ENCODE results near the gene MED27.
"Not testable (repeated sequence)": the region's sequence is repeated elsewhere in the genome, so short reads cannot be mapped to it uniquely, and the experiment has no call there.

Gene MED27

GRCh38 chr9:131963072-131964030, 116.3 kb downstream of the MED27 start:
- no peak for DNase-seq (ENCODE audit: low spot score)

DNA sequence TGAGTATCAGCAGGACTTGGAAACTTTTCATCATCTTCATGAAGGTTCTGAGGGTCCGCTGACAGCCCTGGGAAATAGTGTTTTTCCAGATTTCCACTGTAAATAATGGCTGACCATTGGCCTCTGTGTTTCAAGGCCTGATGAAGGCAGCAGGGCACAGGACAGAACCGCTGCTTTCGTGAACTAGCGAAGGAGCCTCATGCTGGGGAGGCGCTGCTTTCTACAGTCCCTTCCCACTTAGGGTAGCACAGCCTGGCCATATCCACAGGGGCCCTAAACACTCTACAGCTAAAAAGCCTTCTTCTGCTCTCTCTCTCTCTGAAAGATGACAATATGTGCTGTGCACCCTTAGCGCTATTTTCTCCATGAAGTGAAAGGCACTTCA, 118.2 kb downstream of the MED27 start:
- no peak for DNase-seq (ENCODE audit: low spot score)

DNA sequence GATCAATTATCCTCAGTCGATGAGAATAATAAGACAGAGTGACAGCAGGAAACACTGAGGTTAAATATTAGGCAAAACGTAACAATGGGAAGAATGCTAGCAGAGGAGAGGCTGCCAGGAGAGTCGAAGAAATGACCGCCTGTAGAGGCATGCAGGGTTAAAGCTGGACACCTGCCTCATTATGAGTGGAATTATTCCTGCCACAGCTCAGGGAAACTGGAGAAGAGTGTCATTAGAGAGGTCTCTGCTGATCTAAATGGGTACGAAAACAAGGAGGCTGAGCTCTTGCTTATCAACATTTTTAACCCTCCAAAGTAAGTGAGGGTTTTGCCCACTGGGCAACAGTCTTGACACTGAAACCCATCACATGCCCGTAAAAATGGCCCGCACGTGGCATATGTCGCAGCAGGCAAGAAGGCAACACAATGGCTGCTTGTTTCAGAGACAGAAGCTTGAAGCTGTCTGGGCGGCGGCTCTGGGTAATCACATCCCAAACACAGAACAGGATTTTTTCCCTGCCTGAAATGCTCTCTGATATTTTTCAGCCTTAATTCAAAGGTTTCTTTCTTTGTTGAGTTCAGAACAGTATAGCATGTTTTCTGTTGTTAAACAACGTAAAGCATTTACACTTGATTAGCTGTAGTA, 118.7 kb downstream of the MED27 start:
- no peak for DNase-seq (ENCODE audit: low spot score)

DNA sequence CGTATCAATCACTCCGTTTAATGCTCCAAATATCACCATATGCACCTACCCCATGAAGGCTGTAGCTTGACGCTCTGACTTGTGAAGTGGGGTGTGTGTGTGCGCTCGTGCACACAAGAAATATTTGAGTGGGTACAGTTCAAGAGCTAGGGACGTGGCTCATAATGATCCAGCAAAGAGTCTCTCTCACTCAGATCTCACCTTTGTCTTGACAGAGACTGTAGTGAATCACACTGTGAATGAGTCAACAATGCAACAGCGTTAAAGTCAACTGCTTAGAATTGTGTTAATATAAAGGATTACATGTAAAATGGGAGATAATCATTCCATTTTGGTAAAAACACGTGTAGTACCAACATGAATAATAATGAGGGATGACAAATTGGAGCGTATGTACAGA, 119.4 kb downstream of the MED27 start:
- no peak for DNase-seq (ENCODE audit: low spot score)

DNA sequence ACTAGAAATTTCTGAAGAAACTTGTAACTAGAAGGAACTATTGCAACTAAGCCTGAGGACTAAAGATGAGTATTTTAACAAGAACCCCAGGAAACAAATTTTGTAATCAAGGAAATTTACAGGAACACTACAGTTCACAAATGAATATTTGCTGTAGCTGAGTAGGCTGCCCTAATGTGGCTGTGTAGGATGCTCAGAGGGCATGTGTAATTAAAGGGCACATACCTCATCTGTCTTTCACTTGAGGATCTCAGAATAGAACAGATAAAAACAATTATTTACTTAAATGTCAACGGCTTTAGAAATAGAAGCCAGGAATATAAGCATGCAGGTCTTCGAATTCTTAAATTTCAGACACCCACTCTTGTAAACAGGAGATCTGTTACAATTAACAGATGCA, 119.8 kb downstream of the MED27 start:
- DNase-seq (ENCODE audit: low spot score): no peak

- DNase-seq (ENCODE audit: low spot score): no peak
Observed at GRCh38 chr9:131959056-131959455, 120.6 kb downstream of the MED27 start.

DNA sequence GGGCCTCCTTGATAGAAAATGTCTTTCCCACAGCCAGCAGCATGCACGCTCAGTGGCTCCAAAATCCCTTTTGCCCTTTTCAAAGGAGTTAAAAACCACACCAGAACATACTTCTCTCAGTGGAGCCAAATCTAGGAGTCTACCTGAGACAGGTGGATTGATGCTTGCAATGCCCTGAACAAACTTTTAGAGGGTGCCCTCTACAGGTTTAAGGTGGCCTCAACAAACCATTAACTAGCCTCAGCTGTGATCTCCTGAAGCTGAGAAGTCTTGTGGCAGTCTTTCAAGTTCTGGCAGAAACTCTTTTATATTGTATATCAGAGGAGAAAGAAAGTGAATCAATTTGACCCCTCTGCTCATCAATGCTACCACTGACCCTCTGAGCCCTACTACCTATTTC, 125.4 kb downstream of the MED27 start:
- peak; percentile 14 for DNase-seq (ENCODE audit: low spot score)

DNA sequence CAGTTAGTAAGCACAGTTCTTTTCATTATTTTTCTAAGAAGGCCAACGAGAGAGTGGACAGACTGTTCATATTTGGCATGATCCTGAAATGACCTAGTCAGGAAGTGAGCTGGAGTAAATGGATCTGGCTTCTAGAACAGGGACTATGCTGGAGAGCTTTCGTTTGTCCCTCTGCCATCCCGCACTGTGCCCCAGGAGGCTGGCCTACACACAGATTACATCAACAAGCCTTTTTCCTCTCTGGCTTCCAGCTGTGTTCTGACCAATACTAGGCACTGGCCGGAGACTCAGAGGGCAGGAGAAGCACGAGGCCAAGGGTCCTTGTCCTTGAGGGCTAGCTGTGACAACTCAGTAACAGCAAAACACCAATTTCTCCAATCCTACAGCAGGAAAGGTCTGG, 127.8 kb downstream of the MED27 start:
- DNase-seq (ENCODE audit: low spot score): no peak

DNA sequence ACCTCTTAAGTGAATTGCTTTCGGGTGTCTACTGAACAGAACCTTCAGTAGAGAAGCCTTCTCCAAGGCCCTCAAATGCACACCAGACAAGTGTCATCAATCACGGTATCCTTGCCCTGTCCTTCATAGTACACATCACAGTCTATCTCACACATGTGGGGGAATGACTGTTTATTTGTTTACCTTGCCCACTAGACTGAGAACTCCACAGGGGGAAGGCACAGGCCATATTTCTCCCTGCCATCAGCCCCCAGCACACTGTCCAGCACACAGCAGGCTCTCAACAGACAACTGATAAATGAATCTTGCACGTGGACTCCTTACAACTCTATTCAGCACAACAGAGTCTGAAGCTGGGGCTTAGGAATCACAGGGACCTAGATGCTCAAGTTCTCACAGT, 128.5 kb downstream of the MED27 start:
- no peak for DNase-seq (ENCODE audit: low spot score)

DNA sequence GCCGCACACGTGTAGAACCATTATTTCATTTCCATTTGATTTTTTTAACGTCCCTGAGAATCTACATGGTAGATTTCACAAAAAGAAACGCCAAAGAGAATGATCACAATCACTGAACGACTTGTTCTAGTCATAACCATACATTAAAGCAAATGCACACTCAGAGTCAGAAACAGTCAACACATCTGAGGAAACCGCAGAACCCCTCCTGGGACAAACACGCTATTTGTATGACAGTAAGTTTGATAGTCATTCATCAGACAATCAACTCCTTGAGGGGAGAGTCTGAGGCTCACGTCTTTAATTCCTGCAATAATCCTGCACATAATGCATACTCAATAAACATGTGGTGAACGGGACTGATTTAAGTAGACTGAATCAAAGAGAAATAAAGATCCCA, 129.2 kb downstream of the MED27 start:
- no peak for DNase-seq (ENCODE audit: low spot score)

DNA sequence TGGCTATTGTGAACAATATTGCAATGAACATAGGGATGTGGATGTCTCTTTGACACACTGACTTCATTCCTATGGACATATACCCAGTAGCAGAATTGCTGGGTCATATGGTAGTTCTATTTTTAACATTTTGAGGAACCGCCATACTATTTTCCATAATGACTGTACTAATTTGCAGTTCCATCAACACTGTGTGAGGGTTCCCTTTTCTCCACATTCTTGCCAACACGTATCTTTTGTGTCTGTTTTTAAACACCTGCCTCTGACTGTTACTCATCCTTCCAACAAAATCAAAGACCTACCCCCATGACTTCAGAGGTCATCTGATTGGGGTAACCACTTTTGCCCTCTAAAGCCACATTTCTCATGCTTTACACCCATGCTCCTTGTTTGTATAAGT, 133.5 kb downstream of the MED27 start:
- DNase-seq (ENCODE audit: low spot score): no peak

GRCh38 chr9:131943351-131943841, 136.3 kb downstream of the MED27 start:
- DNase-seq (ENCODE audit: low spot score): no peak

DNA sequence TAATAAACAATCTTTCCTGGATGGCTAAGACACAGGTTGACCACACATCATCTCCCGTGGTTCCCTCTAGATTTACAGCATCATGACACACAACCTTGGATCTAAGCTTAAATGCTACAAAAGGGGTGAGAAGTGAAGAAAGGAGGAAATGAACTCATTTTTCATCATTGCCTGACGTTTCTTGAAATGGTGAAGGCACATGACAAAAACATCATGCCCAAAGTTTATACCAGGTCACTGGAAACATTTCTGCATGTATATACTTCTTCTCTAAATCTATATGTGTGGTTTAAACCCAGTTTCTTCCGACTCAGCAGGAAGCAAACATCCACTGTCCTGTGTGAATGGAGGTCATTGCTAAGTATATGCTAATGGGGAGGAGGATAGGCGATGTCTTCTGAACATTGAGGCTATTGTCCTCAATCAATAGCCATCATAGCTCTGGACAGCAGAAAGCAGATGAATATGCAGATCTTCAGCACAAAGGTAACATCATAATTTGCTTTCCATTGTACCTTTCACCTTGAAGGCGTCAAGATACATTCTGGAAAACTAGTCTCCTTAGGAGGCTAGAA, 137.4 kb downstream of the MED27 start:
- DNase-seq (ENCODE audit: low spot score): no peak

DNA sequence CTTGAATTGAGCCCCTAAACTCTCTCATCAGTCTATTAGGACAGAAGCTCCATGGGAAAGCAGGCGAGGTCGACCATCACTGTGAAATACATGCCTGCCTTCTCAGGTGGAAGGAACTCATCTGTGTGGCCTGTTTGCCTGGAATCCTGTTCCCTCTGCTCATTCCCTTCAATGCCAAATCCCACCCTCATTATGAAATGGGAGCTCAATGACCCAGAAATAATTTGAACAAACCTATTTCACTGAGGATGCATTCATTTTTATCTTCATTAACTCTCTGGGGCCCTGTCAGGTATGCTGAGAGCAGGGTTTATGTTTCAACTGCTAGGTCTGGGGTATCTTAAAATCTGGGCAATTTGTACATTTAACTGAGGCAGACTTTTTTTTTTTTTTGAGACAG, 142.2 kb downstream of the MED27 start:
- DNase-seq (ENCODE audit: low spot score): no peak

DNA sequence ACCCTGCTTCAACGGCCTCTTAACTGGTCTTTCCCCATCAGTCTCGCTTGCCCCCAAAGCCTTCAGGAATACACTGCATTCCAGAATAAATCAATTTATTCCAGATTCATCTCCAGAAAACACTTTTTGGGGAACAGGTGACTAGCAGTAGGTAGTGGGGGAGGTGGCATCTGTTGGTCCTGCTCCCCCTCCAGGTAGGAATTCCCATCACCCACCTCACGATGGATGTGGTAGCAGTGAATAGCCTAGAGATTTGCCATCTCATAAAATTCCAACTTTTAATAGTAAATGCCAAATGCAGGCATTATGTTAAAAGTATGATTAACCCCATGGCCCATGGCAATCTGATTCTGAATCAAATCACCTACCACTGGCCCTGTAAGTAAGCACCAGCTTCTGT, 142.7 kb downstream of the MED27 start:
- no peak for DNase-seq (ENCODE audit: low spot score)

- no peak for DNase-seq (ENCODE audit: low spot score)
Observed at GRCh38 chr9:131934673-131935072, 145.0 kb downstream of the MED27 start.

- no peak for DNase-seq (ENCODE audit: low spot score)
Observed at GRCh38 chr9:131927091-131927490, 152.6 kb downstream of the MED27 start.

GRCh38 chr9:131926360-131926922, 153.2 kb downstream of the MED27 start:
- no peak for DNase-seq (ENCODE audit: low spot score)

- DNase-seq (ENCODE audit: low spot score): no peak
Observed at GRCh38 chr9:131925677-131926177, 153.9 kb downstream of the MED27 start.

DNA sequence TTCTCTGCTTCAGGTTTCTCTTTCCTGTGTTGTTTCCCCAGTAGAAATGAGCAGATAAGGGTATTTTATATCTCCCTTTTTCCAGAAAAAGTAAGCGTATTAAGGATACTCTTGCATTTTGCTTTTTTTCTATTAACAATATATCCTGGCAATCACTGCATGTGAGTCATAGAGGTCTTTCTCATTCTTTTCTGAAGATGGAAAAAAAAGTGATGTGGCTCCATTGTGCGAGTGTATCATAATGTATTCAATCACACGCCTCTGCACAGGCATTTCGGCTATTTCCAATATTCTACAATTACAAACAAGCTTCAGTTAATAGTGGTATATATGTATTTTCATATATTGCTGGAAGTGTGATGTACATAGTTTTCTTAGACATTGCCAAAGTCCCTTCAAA, 155.9 kb downstream of the MED27 start:
- DNase-seq (ENCODE audit: low spot score): no peak

GRCh38 chr9:131923132-131923671, 156.5 kb downstream of the MED27 start:
- DNase-seq (ENCODE audit: low spot score): no peak

DNA sequence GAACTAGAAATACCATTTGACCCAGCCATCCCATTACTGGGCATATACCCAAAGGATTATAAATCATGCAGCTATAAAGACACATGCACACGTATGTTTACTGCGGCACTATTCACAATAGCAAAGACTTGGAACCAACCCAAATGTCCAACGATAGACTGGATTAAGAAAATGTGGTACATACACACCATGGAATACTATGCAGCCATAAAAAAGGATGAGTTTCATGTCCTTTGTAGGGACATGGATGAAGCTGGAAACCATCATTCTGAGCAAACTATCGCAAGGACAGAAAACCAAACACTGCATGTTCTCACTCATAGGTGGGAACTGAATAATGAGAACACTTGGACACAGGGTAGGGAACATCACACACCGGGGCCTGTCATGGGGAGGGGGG, 158.0 kb downstream of the MED27 start:
- not testable (repeated sequence) for DNase-seq (ENCODE audit: low spot score)

All from SW480 (cell line).